Fibroblast of pulmonary artery (primary cell): Measurements from ENCODE around the gene TMEM121.
A peak's percentile ranks its signal among the peaks of the same experiment; 100 is the strongest.

Experiments
- DNase-seq: peaks from one replicate; pipeline ENCODE4 v3.0.0-alpha.2; 2010; ENCODE audit warnings: low read depth
- H3K4me3 ChIP-seq: replicated peaks from 2 replicates; pipeline ENCODE4 v1.5.1; 2011; ENCODE audit warnings: low read depth, mild to moderate bottlenecking, control low read depth, low read length, moderate library complexity
- CTCF ChIP-seq: IDR thresholded peaks from 2 replicates; pipeline ENCODE4 v1.5.1; 2011; ENCODE audit warnings: mild to moderate bottlenecking, control low read depth, low read length, inconsistent platforms; ENCODE audit errors: missing control alignments

The TMEM121 gene

DNA sequence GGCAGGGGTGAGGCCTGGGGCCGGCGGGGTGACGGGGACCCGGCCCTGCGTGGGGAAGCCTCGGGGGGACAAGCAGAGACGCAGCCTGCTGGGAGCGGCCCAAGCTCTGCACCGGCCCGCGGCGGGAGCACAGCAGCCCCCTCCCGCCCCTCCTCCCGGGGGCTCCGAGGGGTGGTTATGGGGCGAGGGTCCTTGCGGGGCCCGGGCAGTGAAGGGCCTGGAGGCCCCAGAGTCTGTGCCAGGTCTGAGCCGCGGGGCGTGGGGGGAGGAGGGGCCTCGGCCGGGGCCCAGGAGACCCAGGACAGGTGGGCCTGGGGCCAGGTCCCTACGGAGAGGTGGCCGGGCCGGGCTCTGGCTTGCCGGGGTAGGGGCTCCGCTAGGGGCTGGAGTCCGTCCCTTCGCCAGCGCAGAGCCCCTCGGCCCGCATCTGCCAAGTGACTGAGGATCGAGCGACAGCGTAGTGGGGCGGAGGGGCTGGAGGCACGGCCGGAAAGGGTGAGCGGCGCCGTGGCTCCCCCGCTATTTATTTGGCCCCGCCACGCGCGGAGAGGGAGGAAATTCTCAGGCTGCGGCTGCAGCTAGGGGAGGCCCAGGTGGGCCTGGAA lies 495 bp downstream of the TMEM121 start:
- H3K4me3 ChIP-seq = peak overlapping the region; percentile 59
- no peak for DNase-seq
- TF ChIP-seq CTCF = no peak

DNA sequence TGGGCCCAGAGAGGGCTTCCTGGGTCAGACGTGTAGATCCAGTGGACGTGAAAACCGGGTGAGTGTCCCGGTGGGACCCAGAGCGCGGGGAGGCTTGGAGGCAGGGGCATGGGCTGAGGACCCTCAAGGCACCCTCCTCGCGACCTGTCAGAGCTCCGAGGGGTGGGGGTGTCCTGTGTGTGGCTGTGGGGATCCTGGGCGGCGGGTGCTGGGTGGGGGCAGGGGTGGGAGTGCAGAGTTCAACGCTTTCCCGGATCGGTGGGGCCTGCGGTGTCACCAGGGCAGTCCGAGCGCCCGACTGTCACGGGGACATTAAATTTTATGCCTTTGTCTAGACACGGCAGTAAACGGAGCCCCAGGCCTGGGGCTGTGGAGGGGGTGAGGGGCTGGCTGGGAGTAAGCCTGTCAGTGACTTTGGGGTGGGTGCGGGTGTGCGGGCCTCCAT lies 1.0 kb downstream of the TMEM121 start:
- TF ChIP-seq CTCF = no peak
- no peak for DNase-seq
- H3K4me3 ChIP-seq = peak overlapping the region; percentile 59

GRCh38 chr14:105527826-105528585 lies 1.6 kb downstream of the TMEM121 start:
- TF ChIP-seq CTCF = peak; percentile 47
- DNase-seq = peak; percentile 73
- H3K4me3 ChIP-seq = peak overlapping the region; percentile 59

DNA sequence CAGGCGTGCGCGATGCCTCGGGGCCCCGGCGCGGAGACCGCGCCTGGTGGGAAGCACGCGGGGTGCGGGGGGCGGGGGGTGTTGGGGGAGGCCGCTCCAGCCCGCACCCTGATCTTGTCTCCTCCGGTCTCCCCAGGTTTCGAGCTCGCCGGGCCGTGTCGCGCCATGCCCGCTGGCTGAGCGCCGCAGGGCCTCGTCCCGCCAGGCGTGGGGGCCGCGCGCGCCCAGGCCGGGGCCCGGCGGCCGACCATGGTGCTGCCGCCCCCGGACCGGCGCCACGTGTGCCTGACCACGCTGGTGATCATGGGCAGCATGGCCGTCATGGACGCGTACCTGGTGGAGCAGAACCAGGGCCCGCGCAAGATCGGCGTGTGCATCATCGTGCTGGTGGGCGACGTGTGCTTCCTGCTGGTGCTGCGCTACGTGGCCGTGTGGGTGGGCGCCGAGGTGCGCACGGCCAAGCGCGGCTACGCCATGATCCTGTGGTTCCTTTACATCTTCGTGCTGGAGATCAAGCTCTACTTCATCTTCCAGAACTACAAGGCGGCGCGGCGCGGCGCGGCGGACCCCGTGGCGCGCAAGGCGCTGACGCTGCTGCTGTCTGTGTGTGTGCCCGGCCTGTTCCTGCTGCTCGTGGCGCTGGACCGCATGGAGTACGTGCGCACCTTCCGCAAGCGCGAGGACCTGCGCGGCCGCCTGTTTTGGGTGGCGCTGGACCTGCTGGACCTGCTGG lies 2.4 kb downstream of the TMEM121 start:
- DNase-seq = no peak
- TF ChIP-seq CTCF = no peak
- no peak overlapping the region for H3K4me3 ChIP-seq

- no peak for TF ChIP-seq CTCF
- no peak overlapping the region for H3K4me3 ChIP-seq
- DNase-seq = no peak
Measured at GRCh38 chr14:105529319-105529568, 2.9 kb downstream of the TMEM121 start.

DNA sequence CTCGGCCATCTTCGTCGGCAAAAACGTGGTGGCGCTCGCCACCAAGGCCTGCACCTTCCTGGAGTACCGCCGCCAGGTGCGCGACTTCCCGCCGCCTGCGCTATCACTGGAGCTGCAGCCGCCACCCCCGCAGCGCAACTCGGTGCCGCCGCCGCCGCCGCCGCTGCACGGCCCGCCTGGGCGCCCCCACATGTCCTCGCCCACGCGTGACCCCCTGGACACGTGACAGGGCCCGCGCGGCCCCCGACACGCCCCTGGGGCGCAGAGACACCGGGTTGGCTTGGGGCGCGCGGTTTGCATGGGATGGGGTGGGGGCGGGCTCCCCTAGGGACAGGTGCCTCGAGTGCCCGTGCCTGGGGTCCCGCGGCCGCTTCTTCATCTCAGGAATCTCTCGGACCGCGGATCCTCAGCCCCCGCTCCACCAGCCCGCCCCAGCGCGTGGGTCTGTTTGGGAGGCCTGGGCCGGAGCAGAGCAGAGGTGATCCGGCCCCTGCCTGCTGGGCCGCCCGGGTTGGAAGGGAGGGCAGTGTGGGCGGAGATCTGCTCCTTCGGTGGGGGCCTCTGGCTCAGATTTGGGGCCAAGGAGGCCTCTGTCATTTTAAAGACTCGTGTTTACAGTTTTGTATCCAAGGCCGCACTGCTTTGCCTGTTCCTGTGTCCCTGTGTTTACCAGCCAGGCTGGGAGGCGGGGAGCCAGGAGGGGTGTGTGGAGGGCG lies 3.3 kb downstream of the TMEM121 start:
- DNase-seq = no peak
- no peak overlapping the region for H3K4me3 ChIP-seq
- no peak for TF ChIP-seq CTCF
